ENCODE data around the gene APBA1.

The APBA1 gene
- total RNA-seq: 0.69 to 1.5 (median 1.2) reads per million in 3 donors

GRCh38 chr9:69671879-69672595 is at the start of gene APBA1:
TSS of gene APBA1 (minus strand) at chr9:69672371.
- DNase-seq: peak; percentile 9 to 17 (median 16)
- no peaks in the 10 kb centered on the region for H3K9me3 ChIP-seq (ENCODE audit: control insufficient read depth, low read length)
- H3K27me3 ChIP-seq (replicated peaks; ENCODE audit: control insufficient read depth, insufficient read depth, low read length, poor library complexity, severe bottlenecking): no peaks in the 10 kb centered on the region
- H3K36me3 ChIP-seq (ENCODE audit: control insufficient read depth, insufficient read depth, low read length): no peaks in the 10 kb centered on the region
- peak within 1 kb of the TSS; percentile 69 for H3K4me3 ChIP-seq (ENCODE audit: insufficient read depth, low read depth, low read length, poor library complexity, severe bottlenecking)
- no peak within 1 kb of the TSS for H3K27ac ChIP-seq (ENCODE audit: insufficient read depth, low read length, poor library complexity, severe bottlenecking)
- H3K4me1 ChIP-seq (ENCODE audit: control insufficient read depth, insufficient read depth, low read length, poor library complexity, severe bottlenecking): peaks cover 4% of the 10 kb centered on the region

GRCh38 chr9:69719983-69720382 is 47.8 kb upstream of the APBA1 start:
- Histone ChIP-seq H3K36me3 (ENCODE audit: control insufficient read depth, insufficient read depth, low read length) (peaks cover 34% of the 10 kb centered on the region), H3K27me3 (replicated peaks; ENCODE audit: control insufficient read depth, insufficient read depth, low read length, poor library complexity, severe bottlenecking) (no peaks in the 10 kb centered on the region), H3K4me3 (ENCODE audit: insufficient read depth, low read depth, low read length, poor library complexity, severe bottlenecking) (no peak overlapping the region), H3K27ac (ENCODE audit: insufficient read depth, low read length, poor library complexity, severe bottlenecking) (no peak overlapping the region), H3K4me1 (ENCODE audit: control insufficient read depth, insufficient read depth, low read length, poor library complexity, severe bottlenecking) (no peaks in the 10 kb centered on the region), H3K9me3 (ENCODE audit: control insufficient read depth, low read length) (no peaks in the 10 kb centered on the region)
- DNase-seq: no peak

- no peak for DNase-seq
- H3K27me3 ChIP-seq (replicated peaks; ENCODE audit: control insufficient read depth, insufficient read depth, low read length, poor library complexity, severe bottlenecking): no peaks in the 10 kb centered on the region
- no peak overlapping the region for H3K27ac ChIP-seq (ENCODE audit: insufficient read depth, low read length, poor library complexity, severe bottlenecking)
- H3K4me1 ChIP-seq (ENCODE audit: control insufficient read depth, insufficient read depth, low read length, poor library complexity, severe bottlenecking): no peaks in the 10 kb centered on the region
- H3K9me3 ChIP-seq (ENCODE audit: control insufficient read depth, low read length): no peaks in the 10 kb centered on the region
- peaks cover 28% of the 10 kb centered on the region for H3K36me3 ChIP-seq (ENCODE audit: control insufficient read depth, insufficient read depth, low read length)
- no peak overlapping the region for H3K4me3 ChIP-seq (ENCODE audit: insufficient read depth, low read depth, low read length, poor library complexity, severe bottlenecking)
Measured at GRCh38 chr9:69719367-69719766, 47.2 kb upstream of the APBA1 start.

GRCh38 chr9:69718218-69718617 is 46.0 kb upstream of the APBA1 start:
- no peaks in the 10 kb centered on the region for H3K9me3 ChIP-seq (ENCODE audit: control insufficient read depth, low read length)
- DNase-seq: no peak
- H3K36me3 ChIP-seq (ENCODE audit: control insufficient read depth, insufficient read depth, low read length): peaks cover 21% of the 10 kb centered on the region
- no peak overlapping the region for H3K27ac ChIP-seq (ENCODE audit: insufficient read depth, low read length, poor library complexity, severe bottlenecking)
- H3K4me1 ChIP-seq (ENCODE audit: control insufficient read depth, insufficient read depth, low read length, poor library complexity, severe bottlenecking): no peaks in the 10 kb centered on the region
- no peaks in the 10 kb centered on the region for H3K27me3 ChIP-seq (replicated peaks; ENCODE audit: control insufficient read depth, insufficient read depth, low read length, poor library complexity, severe bottlenecking)
- H3K4me3 ChIP-seq (ENCODE audit: insufficient read depth, low read depth, low read length, poor library complexity, severe bottlenecking): no peak overlapping the region

DNA sequence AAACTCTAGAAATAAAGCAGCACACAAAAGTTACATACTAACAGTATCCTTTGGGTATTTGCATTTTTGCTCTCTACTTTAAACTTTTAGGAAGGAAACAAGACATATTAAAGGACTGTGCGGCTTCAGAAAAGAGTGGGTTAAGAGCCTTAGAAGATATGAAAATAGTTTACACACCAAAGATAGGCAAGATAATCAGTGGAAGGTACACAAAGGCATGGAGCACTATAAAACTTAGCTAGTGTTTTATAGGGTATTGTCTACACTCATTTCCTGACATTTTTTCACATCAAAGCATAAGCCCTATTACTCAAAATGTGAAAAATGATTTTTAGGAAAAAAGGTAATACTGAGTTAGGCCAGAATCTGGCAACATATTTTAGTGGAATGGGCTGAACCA is 43.7 kb upstream of the APBA1 start:
- Histone ChIP-seq H3K4me3 (ENCODE audit: insufficient read depth, low read depth, low read length, poor library complexity, severe bottlenecking) (no peak overlapping the region), H3K4me1 (ENCODE audit: control insufficient read depth, insufficient read depth, low read length, poor library complexity, severe bottlenecking) (no peaks in the 10 kb centered on the region), H3K36me3 (ENCODE audit: control insufficient read depth, insufficient read depth, low read length) (peaks cover 13% of the 10 kb centered on the region), H3K27ac (ENCODE audit: insufficient read depth, low read length, poor library complexity, severe bottlenecking) (no peak overlapping the region), H3K27me3 (replicated peaks; ENCODE audit: control insufficient read depth, insufficient read depth, low read length, poor library complexity, severe bottlenecking) (no peaks in the 10 kb centered on the region), H3K9me3 (ENCODE audit: control insufficient read depth, low read length) (no peaks in the 10 kb centered on the region)
- no peak for DNase-seq

GRCh38 chr9:69715096-69715495 is 42.9 kb upstream of the APBA1 start:
- Histone ChIP-seq H3K27ac (ENCODE audit: insufficient read depth, low read length, poor library complexity, severe bottlenecking) (no peak overlapping the region), H3K36me3 (ENCODE audit: control insufficient read depth, insufficient read depth, low read length) (peaks cover 13% of the 10 kb centered on the region), H3K4me3 (ENCODE audit: insufficient read depth, low read depth, low read length, poor library complexity, severe bottlenecking) (no peak overlapping the region), H3K27me3 (replicated peaks; ENCODE audit: control insufficient read depth, insufficient read depth, low read length, poor library complexity, severe bottlenecking) (no peaks in the 10 kb centered on the region), H3K4me1 (ENCODE audit: control insufficient read depth, insufficient read depth, low read length, poor library complexity, severe bottlenecking) (no peaks in the 10 kb centered on the region), H3K9me3 (ENCODE audit: control insufficient read depth, low read length) (no peaks in the 10 kb centered on the region)
- no peak for DNase-seq

- no peak overlapping the region for H3K4me3 ChIP-seq (ENCODE audit: insufficient read depth, low read depth, low read length, poor library complexity, severe bottlenecking)
- H3K27ac ChIP-seq (ENCODE audit: insufficient read depth, low read length, poor library complexity, severe bottlenecking): no peak overlapping the region
Measured at GRCh38 chr9:69697475-69697874, 25.3 kb upstream of the APBA1 start.

DNA sequence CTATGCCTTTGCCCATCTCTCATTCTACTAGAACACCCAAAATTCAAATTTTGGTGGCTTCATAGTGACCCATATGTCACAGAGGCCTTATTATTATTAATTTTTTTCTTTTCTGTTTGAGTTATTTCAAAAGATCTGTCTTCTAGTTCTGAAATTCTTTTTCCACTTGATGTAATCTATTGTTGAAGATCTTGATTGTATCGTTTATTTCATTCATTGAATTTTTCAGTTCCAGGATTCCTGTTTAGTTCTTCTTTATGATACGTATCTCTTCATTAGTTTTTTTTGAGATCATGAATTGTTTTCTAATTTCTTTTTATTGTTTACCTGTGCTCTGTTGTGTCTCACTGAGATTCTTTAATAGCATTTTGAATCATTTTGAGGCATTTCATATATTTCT is 24.6 kb upstream of the APBA1 start:
- DNase-seq: no peak
- Histone ChIP-seq H3K9me3 (ENCODE audit: control insufficient read depth, low read length) (no peaks in the 10 kb centered on the region), H3K27ac (ENCODE audit: insufficient read depth, low read length, poor library complexity, severe bottlenecking) (no peak overlapping the region), H3K4me1 (ENCODE audit: control insufficient read depth, insufficient read depth, low read length, poor library complexity, severe bottlenecking) (no peaks in the 10 kb centered on the region), H3K27me3 (replicated peaks; ENCODE audit: control insufficient read depth, insufficient read depth, low read length, poor library complexity, severe bottlenecking) (no peaks in the 10 kb centered on the region), H3K4me3 (ENCODE audit: insufficient read depth, low read depth, low read length, poor library complexity, severe bottlenecking) (no peak overlapping the region), H3K36me3 (ENCODE audit: control insufficient read depth, insufficient read depth, low read length) (no peaks in the 10 kb centered on the region)

More at GRCh38 chr9:69697475-69697874, 25.3 kb upstream of the APBA1 start:
- no peaks in the 10 kb centered on the region for H3K9me3 ChIP-seq (ENCODE audit: control insufficient read depth, low read length)
- H3K27me3 ChIP-seq (replicated peaks; ENCODE audit: control insufficient read depth, insufficient read depth, low read length, poor library complexity, severe bottlenecking): no peaks in the 10 kb centered on the region
- no peaks in the 10 kb centered on the region for H3K4me1 ChIP-seq (ENCODE audit: control insufficient read depth, insufficient read depth, low read length, poor library complexity, severe bottlenecking)
- DNase-seq: no peak
- H3K36me3 ChIP-seq (ENCODE audit: control insufficient read depth, insufficient read depth, low read length): no peaks in the 10 kb centered on the region

DNA sequence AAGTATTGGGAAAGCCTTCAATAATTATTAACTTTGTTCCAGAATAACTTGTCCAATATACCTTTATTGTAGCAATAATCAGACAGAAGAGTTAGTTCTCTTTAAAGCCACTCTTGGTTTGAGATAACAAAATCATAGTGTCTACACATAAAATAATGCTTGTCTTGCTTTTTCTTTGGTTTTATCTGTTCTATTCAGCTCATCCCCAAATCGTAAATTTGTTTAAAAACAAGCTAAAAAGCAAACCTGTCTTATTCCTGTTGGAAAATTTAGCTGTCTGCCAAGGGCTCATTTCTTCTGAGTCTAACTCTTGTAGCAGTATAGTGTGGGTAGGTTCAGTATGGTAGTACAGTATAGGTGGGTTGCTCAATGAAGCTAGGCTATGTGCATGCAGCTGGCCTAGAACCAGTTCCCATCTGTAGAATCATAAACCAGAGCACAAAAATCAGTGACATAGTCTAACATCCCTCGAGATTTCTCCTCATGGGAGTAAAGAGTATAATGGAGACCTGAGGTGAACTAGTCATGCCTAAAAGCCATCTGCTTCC is 17.9 kb upstream of the APBA1 start:
- H3K4me1 ChIP-seq (ENCODE audit: control insufficient read depth, insufficient read depth, low read length, poor library complexity, severe bottlenecking): no peaks in the 10 kb centered on the region
- H3K27me3 ChIP-seq (replicated peaks; ENCODE audit: control insufficient read depth, insufficient read depth, low read length, poor library complexity, severe bottlenecking): no peaks in the 10 kb centered on the region
- no peaks in the 10 kb centered on the region for H3K9me3 ChIP-seq (ENCODE audit: control insufficient read depth, low read length)
- DNase-seq: no peak
- H3K27ac ChIP-seq (ENCODE audit: insufficient read depth, low read length, poor library complexity, severe bottlenecking): no peak overlapping the region
- H3K4me3 ChIP-seq (ENCODE audit: insufficient read depth, low read depth, low read length, poor library complexity, severe bottlenecking): no peak overlapping the region
- no peaks in the 10 kb centered on the region for H3K36me3 ChIP-seq (ENCODE audit: control insufficient read depth, insufficient read depth, low read length)

GRCh38 chr9:69683927-69684326 is 11.8 kb upstream of the APBA1 start:
- Histone ChIP-seq H3K36me3 (ENCODE audit: control insufficient read depth, insufficient read depth, low read length) (no peaks in the 10 kb centered on the region), H3K4me3 (ENCODE audit: insufficient read depth, low read depth, low read length, poor library complexity, severe bottlenecking) (no peak overlapping the region), H3K9me3 (ENCODE audit: control insufficient read depth, low read length) (no peaks in the 10 kb centered on the region), H3K4me1 (ENCODE audit: control insufficient read depth, insufficient read depth, low read length, poor library complexity, severe bottlenecking) (no peaks in the 10 kb centered on the region), H3K27me3 (replicated peaks; ENCODE audit: control insufficient read depth, insufficient read depth, low read length, poor library complexity, severe bottlenecking) (no peaks in the 10 kb centered on the region), H3K27ac (ENCODE audit: insufficient read depth, low read length, poor library complexity, severe bottlenecking) (no peak overlapping the region)
- no peak for DNase-seq

Data from effector memory CD4-positive, alpha-beta T cell (primary cell).